HCT116 (cell line): ENCODE data around the gene TOP3B. TPM values are rescaled to one million over a fixed set of nuclear protein-coding genes. Genes with fewer than 3 reads are reported as not detected.

Source experiments
- ATAC-seq: fragments of 200-7000 bp; cut with Tn5 transposase; 2 replicates; pipeline ENCODE4 v1.9.1; 2020; ENCODE audit warnings: mild to moderate bottlenecking, moderate library complexity
- BruUV-seq: library from RNA; stranded (reverse); fragments of 400-500 nt; replicated peaks from 2 replicates; lab custom pipeline; 2021; lab: Mats Ljungman, UMichigan
- CTCF ChIA-PET: fragments of 300-600 bp; sonication (Branson Sonifier 250); formaldehyde crosslinking; loops from one replicate; lab custom pipeline; 2021; ENCODE audit warnings: antibody characterized with exemption; lab: Charles Lee
- POLR2A ChIA-PET: fragments of 300-600, 350-600 bp; sonication (Branson Sonifier 250); formaldehyde crosslinking; loops from one replicate; lab custom pipeline; 2021; ENCODE audit warnings: antibody characterized with exemption; lab: Charles Lee
- RAD21 ChIA-PET, 2 experiments: fragments of 300-600 bp; sonication (Branson Sonifier 250); formaldehyde crosslinking; loops; one replicate each; lab custom pipeline; 2023; ENCODE audit warnings: low total read pairs in 2 of 2; ENCODE audit not compliant: uncharacterized antibody in 2 of 2, unreplicated experiment in 2 of 2, low non-redundant PET in 1 of 2; lab: Charles Lee
- DNase-seq: peaks from one replicate; pipeline ENCODE4 v3.0.0-alpha.2; 2010; ENCODE audit warnings: low read depth, low spot score
- H2AFZ ChIP-seq: fragments of 200-600 bp; shearing (Covaris generic), sonication (generic); 2 replicates; pipeline ENCODE4 v1.6.1; 2017; ENCODE audit warnings: low read depth, mixed run types, mixed read lengths, antibody characterized with exemption, low read length; ENCODE audit not compliant: poor library complexity, severe bottlenecking
- H3K27ac ChIP-seq: 2 replicates; pipeline ENCODE4 v1.5.1; 2012; ENCODE audit warnings: low read depth, low read length
- H3K27me3 ChIP-seq: fragments of 200-600 bp; sonication (generic); 2 replicates; pipeline ENCODE4 v1.6.1; 2016; ENCODE audit warnings: mixed run types, low read length, mixed read lengths; ENCODE audit not compliant: insufficient read depth
- H3K36me3 ChIP-seq, 2 experiments: fragments of 200-500 bp in 1 of 2; fragments of 200-600 bp in 1 of 2; sonication (Bioruptor generic) in 1 of 2; sonication (generic) in 1 of 2; 2 replicates each; pipeline versions ENCODE4 v1.5.1 to v1.6.1; 2014 to 2016; ENCODE audit warnings: low read length in 2 of 2, inconsistent platforms in 1 of 2, mixed read lengths in 1 of 2, mixed run types in 1 of 2; ENCODE audit not compliant: insufficient read depth in 2 of 2, control insufficient read depth in 1 of 2
- H3K4me1 ChIP-seq, 2 experiments: fragments of 200-600 bp in 1 of 2; sonication (generic) in 1 of 2; 2 replicates each; pipeline versions ENCODE4 v1.5.1 to v1.6.1; 2012 to 2017; ENCODE audit warnings: low read length in 2 of 2, inconsistent platforms in 1 of 2, mild to moderate bottlenecking in 1 of 2, mixed read lengths in 1 of 2, mixed run types in 1 of 2, moderate library complexity in 1 of 2; ENCODE audit not compliant: insufficient read depth in 2 of 2, control insufficient read depth in 1 of 2
- H3K4me2 ChIP-seq: fragments of 200-600 bp; sonication (generic); 2 replicates; pipeline ENCODE4 v1.6.1; 2017; ENCODE audit warnings: mixed run types, low read length, mixed read lengths
- H3K4me3 ChIP-seq, 2 experiments: fragments of 200-600 bp in 1 of 2; sonication (generic) in 1 of 2; replicated peaks in 1 of 2; 2 replicates each; pipeline ENCODE4 v1.5.1; 2011 to 2016; ENCODE audit warnings: low read length in 2 of 2, control low read depth in 1 of 2, low read depth in 1 of 2, mild to moderate bottlenecking in 1 of 2, mixed read lengths in 1 of 2, mixed run types in 1 of 2
- H3K79me2 ChIP-seq: fragments of 200-600 bp; sonication (generic); 2 replicates; pipeline ENCODE4 v1.6.1; 2017; ENCODE audit warnings: mild to moderate bottlenecking, mixed run types, low read length, moderate library complexity, mixed read lengths; ENCODE audit not compliant: insufficient read depth
- H3K9ac ChIP-seq: fragments of 200-600 bp; sonication (generic); 2 replicates; pipeline ENCODE4 v1.6.1; 2016; ENCODE audit warnings: low read length, mixed read lengths
- H3K9me2 ChIP-seq: fragments of 200-600 bp; sonication (generic), shearing (Covaris generic); 2 replicates; pipeline ENCODE4 v1.6.1; 2017; ENCODE audit warnings: mixed run types, mild to moderate bottlenecking, moderate library complexity; ENCODE audit not compliant: insufficient read depth
- H3K9me3 ChIP-seq, 2 experiments: fragments of 200-500 bp in 1 of 2; fragments of 200-600 bp in 1 of 2; sonication (Bioruptor generic) in 1 of 2; sonication (generic) in 1 of 2; 2 replicates each; pipeline ENCODE4 v1.6.1; 2014 to 2017; ENCODE audit warnings: low read length in 2 of 2, mixed read lengths in 2 of 2, inconsistent platforms in 1 of 2, low read depth in 1 of 2, mild to moderate bottlenecking in 1 of 2, mixed run types in 1 of 2, moderate library complexity in 1 of 2; ENCODE audit not compliant: control insufficient read depth in 1 of 2, insufficient read depth in 1 of 2
- H4K20me1 ChIP-seq: fragments of 200-600 bp; sonication (generic), shearing (Covaris generic); 2 replicates; pipeline ENCODE4 v1.6.1; 2017; ENCODE audit warnings: mixed run types, mild to moderate bottlenecking, moderate library complexity; ENCODE audit not compliant: insufficient read depth
- CEBPB ChIP-seq: IDR thresholded peaks from 2 replicates; pipeline ENCODE4 v1.6.1; 2012; ENCODE audit warnings: low read depth
- EGR1 ChIP-seq: IDR thresholded peaks from 2 replicates; pipeline ENCODE4 v1.6.1; 2012; ENCODE audit warnings: low read depth
- ELF1 ChIP-seq: IDR thresholded peaks from 2 replicates; pipeline ENCODE4 v1.6.1; 2012; ENCODE audit warnings: low read depth, borderline replicate concordance
- EZH2 ChIP-seq: fragments of 200-600 bp; sonication (generic); IDR thresholded peaks from 2 replicates; pipeline ENCODE4 v1.6.1; 2017; ENCODE audit warnings: antibody characterized with exemption, mixed run types
- EZH2phosphoT487 ChIP-seq: fragments of 200-600 bp; IDR thresholded peaks from 2 replicates; pipeline ENCODE4 v1.6.1; 2018; ENCODE audit warnings: antibody characterized with exemption, borderline replicate concordance
- FOSL1 ChIP-seq: IDR thresholded peaks from 2 replicates; pipeline ENCODE4 v1.6.1; 2012; ENCODE audit warnings: low read depth
- JUND ChIP-seq: IDR thresholded peaks from 2 replicates; pipeline ENCODE4 v1.6.1; 2012
- POLR2A ChIP-seq: IDR thresholded peaks from 2 replicates; pipeline ENCODE4 v1.7.0; 2011; ENCODE audit warnings: borderline replicate concordance; ENCODE audit not compliant: insufficient read depth, insufficient read length; ENCODE audit errors: extremely low read depth
- POLR2AphosphoS5 ChIP-seq: IDR thresholded peaks from 2 replicates; pipeline ENCODE4 v1.6.1; 2011; ENCODE audit warnings: mild to moderate bottlenecking, low read depth, low read length, moderate library complexity
- RAD21 ChIP-seq: IDR thresholded peaks from 2 replicates; pipeline ENCODE4 v1.6.1; 2012; ENCODE audit warnings: low read depth, mild to moderate bottlenecking
- SIN3A ChIP-seq: IDR thresholded peaks from 2 replicates; pipeline ENCODE4 v1.6.1; 2012; ENCODE audit warnings: low read depth
- SP1 ChIP-seq: IDR thresholded peaks from 2 replicates; pipeline ENCODE4 v1.6.1; 2012; ENCODE audit warnings: low read depth
- SRF ChIP-seq: IDR thresholded peaks from 2 replicates; pipeline ENCODE4 v1.6.1; 2012; ENCODE audit warnings: low read depth
- TCF7L2 ChIP-seq: IDR thresholded peaks from 2 replicates; pipeline ENCODE4 v1.7.0; 2011; ENCODE audit warnings: borderline replicate concordance, inconsistent platforms; ENCODE audit not compliant: insufficient read depth, insufficient read length; ENCODE audit errors: extremely low read depth
- YY1 ChIP-seq: IDR thresholded peaks from 2 replicates; pipeline ENCODE4 v1.6.1; 2011; ENCODE audit warnings: low read length, low read depth, moderate library complexity, mild to moderate bottlenecking; ENCODE audit not compliant: insufficient replicate concordance; ENCODE audit errors: extremely low read depth
- ZNF274 ChIP-seq: fragments of 200-500 bp; sonication (Bioruptor generic); IDR thresholded peaks from 2 replicates; pipeline ENCODE4 v1.6.1; 2014; ENCODE audit warnings: mild to moderate bottlenecking, low read depth, low read length, inconsistent platforms
- intact Hi-C: fragments of 100-400 bp; cut with micrococcal nuclease; formaldehyde crosslinking; loops from 2 replicates; pipeline ENCODE4 v1.10.0; 2022
- total RNA-seq: library from RNA; stranded (reverse); gene quantifications from one replicate; pipeline ENCODE4 v1.2.1, GENCODE V29; 2021; ENCODE audit not compliant: unreplicated experiment
- TF ChIP-seq, protein P1 (sequence below): IDR thresholded peaks from 2 replicates; pipeline ENCODE4 v1.6.1; 2011; ENCODE audit warnings: mild to moderate bottlenecking, low read length, moderate library complexity; ENCODE audit not compliant: insufficient replicate concordance; ENCODE audit errors: extremely low read depth
- TF ChIP-seq, protein P2 (sequence below): IDR thresholded peaks from 2 replicates; pipeline ENCODE4 v1.6.1; 2012

The TOP3B gene
- total RNA-seq, 1 experiment from 2014 or later = 50.1 TPM

DNA sequence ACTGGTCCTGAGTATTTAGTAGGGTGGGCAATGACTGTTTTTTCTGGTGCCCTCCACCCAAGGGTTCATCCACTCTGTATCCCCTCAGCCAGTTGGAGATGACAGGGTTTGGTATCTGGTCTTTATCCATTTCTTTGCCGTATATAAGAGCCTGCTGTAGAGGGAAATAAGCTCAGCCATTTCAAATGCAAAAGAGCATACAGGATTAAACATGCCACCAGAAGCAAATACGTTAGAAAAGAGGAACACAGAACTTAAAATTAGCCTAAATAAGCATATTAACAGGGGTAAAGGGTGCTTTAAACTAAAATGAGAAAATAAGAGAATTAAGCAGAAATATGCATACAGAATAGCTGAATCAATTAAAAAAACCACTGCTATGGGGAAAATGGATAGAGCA, 27.8 kb upstream of the TOP3B start:
- ChIA-PET CTCF (no interaction called here), RAD21 (no interaction called here), POLR2A (no interaction called here)
- Histone ChIP-seq H2AFZ (no peak overlapping the region), H3K4me2 (no peak overlapping the region), H3K4me1 (no peaks in the 10 kb centered on the region), H3K27me3 (peaks cover 14% of the 10 kb centered on the region), H3K36me3 (no peaks in the 10 kb centered on the region), H3K9me3 (no peaks in the 10 kb centered on the region), H3K27ac (no peak overlapping the region), H3K9ac (no peak overlapping the region), H4K20me1 (no peaks in the 10 kb centered on the region), H3K9me2 (no peaks in the 10 kb centered on the region), H3K79me2 (no peaks in the 10 kb centered on the region), H3K4me3 (no peak overlapping the region)
- no TSS peak for BruUV-seq
- ATAC-seq (no peak), DNase-seq (no peak)
- intact Hi-C loops = no loop called here
- no peak for TF ChIP-seq CEBPB
- no peak for TF ChIP-seq POLR2A
- TF ChIP-seq POLR2AphosphoS5 = no peak
- TF ChIP-seq SP1 = no peak
- TF ChIP-seq, protein P1, sequence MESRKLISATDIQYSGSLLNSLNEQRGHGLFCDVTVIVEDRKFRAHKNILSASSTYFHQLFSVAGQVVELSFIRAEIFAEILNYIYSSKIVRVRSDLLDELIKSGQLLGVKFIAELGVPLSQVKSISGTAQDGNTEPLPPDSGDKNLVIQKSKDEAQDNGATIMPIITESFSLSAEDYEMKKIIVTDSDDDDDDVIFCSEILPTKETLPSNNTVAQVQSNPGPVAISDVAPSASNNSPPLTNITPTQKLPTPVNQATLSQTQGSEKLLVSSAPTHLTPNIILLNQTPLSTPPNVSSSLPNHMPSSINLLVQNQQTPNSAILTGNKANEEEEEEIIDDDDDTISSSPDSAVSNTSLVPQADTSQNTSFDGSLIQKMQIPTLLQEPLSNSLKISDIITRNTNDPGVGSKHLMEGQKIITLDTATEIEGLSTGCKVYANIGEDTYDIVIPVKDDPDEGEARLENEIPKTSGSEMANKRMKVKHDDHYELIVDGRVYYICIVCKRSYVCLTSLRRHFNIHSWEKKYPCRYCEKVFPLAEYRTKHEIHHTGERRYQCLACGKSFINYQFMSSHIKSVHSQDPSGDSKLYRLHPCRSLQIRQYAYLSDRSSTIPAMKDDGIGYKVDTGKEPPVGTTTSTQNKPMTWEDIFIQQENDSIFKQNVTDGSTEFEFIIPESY = no peak
- TF ChIP-seq, protein P2, sequence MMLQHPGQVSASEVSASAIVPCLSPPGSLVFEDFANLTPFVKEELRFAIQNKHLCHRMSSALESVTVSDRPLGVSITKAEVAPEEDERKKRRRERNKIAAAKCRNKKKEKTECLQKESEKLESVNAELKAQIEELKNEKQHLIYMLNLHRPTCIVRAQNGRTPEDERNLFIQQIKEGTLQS = no peak
- no peak for TF ChIP-seq EZH2
- no peak for TF ChIP-seq SIN3A
- TF ChIP-seq YY1 = no peak
- TF ChIP-seq ELF1 = no peak
- TF ChIP-seq TCF7L2 = no peak
- TF ChIP-seq EZH2phosphoT487 = no peak
- no peak for TF ChIP-seq RAD21
- TF ChIP-seq EGR1 = no peak
- no peak for TF ChIP-seq FOSL1
- TF ChIP-seq JUND = no peak
- TF ChIP-seq ZNF274 = no peak
- no peak for TF ChIP-seq SRF
